ENCODE data around the gene TIMM17B. TPM values are rescaled to one million over a fixed set of nuclear protein-coding genes. Genes with fewer than 3 reads are reported as not detected.

TIMM17B gene
- total RNA-seq, 1 donor from 2014 or later = 95.7 TPM

- no peak for TF ChIP-seq CTCF (conservative IDR thresholded peaks at IDR 0.05)
- no peaks in the 10 kb centered on the region for H3K27me3 Mint-ChIP-seq (ENCODE audit: low read depth)
- no peaks in the 10 kb centered on the region for H3K9me3 Mint-ChIP-seq
- peak overlapping the region; percentile 89 for H3K4me3 Mint-ChIP-seq
- DNase-seq (ENCODE audit: low read depth, low spot score) = peak; percentile 64
- H3K36me3 Mint-ChIP-seq (ENCODE audit: low read depth) = peaks cover 9% of the 10 kb centered on the region
- peaks cover 24% of the 10 kb centered on the region for H3K4me1 Mint-ChIP-seq
- H3K27ac Mint-ChIP-seq (ENCODE audit: unreplicated experiment) = peak overlapping the region; percentile 97
These were observed 377 bp downstream of the TIMM17B start for GRCh38 chrX:48897157-48897624.

- Mint-ChIP-seq H3K27me3 (ENCODE audit: low read depth) (no peaks in the 10 kb centered on the region), H3K27ac (ENCODE audit: unreplicated experiment) (peak overlapping the region; percentile 97), H3K4me1 (peaks cover 28% of the 10 kb centered on the region), H3K4me3 (peak overlapping the region; percentile 89), H3K9me3 (no peaks in the 10 kb centered on the region), H3K36me3 (ENCODE audit: low read depth) (peaks cover 6% of the 10 kb centered on the region)
- TF ChIP-seq CTCF (conservative IDR thresholded peaks at IDR 0.05) = no peak
- no peak for DNase-seq (ENCODE audit: low read depth, low spot score)
These were observed 957 bp downstream of the TIMM17B start for GRCh38 chrX:48896611-48897011.

GRCh38 chrX:48894891-48895290 is 2.7 kb downstream of the TIMM17B start:
- DNase-seq (ENCODE audit: low read depth, low spot score) = no peak
- peaks cover 36% of the 10 kb centered on the region for H3K4me1 Mint-ChIP-seq
- H3K36me3 Mint-ChIP-seq (ENCODE audit: low read depth) = peaks cover 3% of the 10 kb centered on the region
- H3K9me3 Mint-ChIP-seq = no peaks in the 10 kb centered on the region
- peak overlapping the region; percentile 81 for H3K4me3 Mint-ChIP-seq
- H3K27me3 Mint-ChIP-seq (ENCODE audit: low read depth) = peaks cover 2% of the 10 kb centered on the region
- H3K27ac Mint-ChIP-seq (ENCODE audit: unreplicated experiment) = no peak overlapping the region
- no peak for TF ChIP-seq CTCF (conservative IDR thresholded peaks at IDR 0.05)

DNA sequence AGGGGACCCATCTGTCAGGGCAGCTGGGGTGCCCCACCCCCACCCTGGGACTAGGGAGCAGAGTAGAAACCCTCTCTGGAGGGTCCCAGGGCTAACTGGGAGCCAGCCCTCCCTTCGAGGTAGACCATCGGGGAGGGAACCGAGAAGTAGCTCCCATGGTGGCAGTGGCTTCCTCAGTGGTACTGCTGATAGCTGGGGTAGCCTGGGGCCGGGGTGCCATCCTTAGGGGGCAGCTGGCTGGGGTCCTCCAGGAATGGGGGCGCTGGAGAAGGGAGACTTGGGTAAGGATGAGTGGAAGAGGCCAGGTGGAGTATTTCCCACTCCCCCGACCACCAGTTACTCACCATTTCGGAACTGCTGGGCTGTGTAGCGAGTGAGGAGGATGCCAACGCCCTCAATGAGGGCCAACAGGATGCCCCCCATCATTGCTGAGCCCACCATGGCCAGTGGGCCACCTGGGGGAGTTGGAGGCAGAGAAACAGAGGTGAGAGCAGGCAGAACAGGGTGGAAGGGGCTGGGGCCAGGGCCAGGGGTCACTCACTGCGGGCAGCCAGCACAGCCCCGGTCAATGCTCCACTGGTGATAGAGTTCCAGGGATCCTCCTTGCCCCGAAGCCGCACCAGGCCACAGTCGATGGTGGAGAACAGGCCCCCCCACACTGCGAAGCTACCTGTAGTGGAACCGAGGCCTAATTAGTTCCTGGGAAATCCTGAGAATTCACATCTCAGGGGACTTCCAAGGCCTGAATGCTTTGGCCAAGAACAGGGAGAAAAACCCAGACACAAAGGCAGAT is 3.8 kb downstream of the TIMM17B start:
- Mint-ChIP-seq H3K27ac (ENCODE audit: unreplicated experiment) (peak overlapping the region; percentile 12), H3K27me3 (ENCODE audit: low read depth) (peaks cover 2% of the 10 kb centered on the region), H3K4me3 (peak overlapping the region; percentile 57), H3K4me1 (peaks cover 36% of the 10 kb centered on the region), H3K9me3 (no peaks in the 10 kb centered on the region), H3K36me3 (ENCODE audit: low read depth) (peaks cover 3% of the 10 kb centered on the region)
- DNase-seq (ENCODE audit: low read depth, low spot score) = no peak
- TF ChIP-seq CTCF (conservative IDR thresholded peaks at IDR 0.05) = no peak

GRCh38 chrX:48892896-48893295 is 4.7 kb downstream of the TIMM17B start:
- H3K27me3 Mint-ChIP-seq (ENCODE audit: low read depth) = peaks cover 2% of the 10 kb centered on the region

More at GRCh38 chrX:48892896-48893295, 4.7 kb downstream of the TIMM17B start:
- Mint-ChIP-seq H3K4me3 (no peak overlapping the region), H3K36me3 (ENCODE audit: low read depth) (peaks cover 3% of the 10 kb centered on the region), H3K27ac (ENCODE audit: unreplicated experiment) (no peak overlapping the region), H3K4me1 (peaks cover 30% of the 10 kb centered on the region), H3K9me3 (no peaks in the 10 kb centered on the region)
- no peak for TF ChIP-seq CTCF (conservative IDR thresholded peaks at IDR 0.05)
- no peak for DNase-seq (ENCODE audit: low read depth, low spot score)

Measured in neural crest cell (in vitro differentiated cells).